Lower leg skin (tissue), 3 donors: ENCODE results near the gene FARP1.

Experiments
- CTCF ChIP-seq, 3 donors: fragments of 450-650 bp; IDR thresholded peaks; one replicate each; pipeline ENCODE4 v1.5.1; 2016; ENCODE audit warnings: antibody characterized with exemption in 3 of 3, mild to moderate bottlenecking in 3 of 3, moderate library complexity in 2 of 3
- POLR2A ChIP-seq, 2 donors: fragments of 450-650 bp; IDR thresholded peaks; one replicate each; pipeline ENCODE4 v1.6.1; 2016 to 2017; ENCODE audit warnings: antibody characterized with exemption in 2 of 2, mild to moderate bottlenecking in 1 of 2, moderate library complexity in 1 of 2

GRCh38 chr13:98290261-98290660 lies 147.4 kb downstream of the FARP1 start:
- TF ChIP-seq CTCF (IDR thresholded peaks at IDR 0.05) (no peak), POLR2A (IDR thresholded peaks at IDR 0.05) (no peak)
